ENCODE results near the gene KLRK1. TPM values are rescaled to one million over a fixed set of nuclear protein-coding genes. Genes with fewer than 3 reads are reported as not detected.
"Not testable (repeated sequence)": the region's sequence is repeated elsewhere in the genome, so short reads cannot be mapped to it uniquely, and the experiment has no call there.

Gene KLRK1
- polyA plus RNA-seq, 1 experiment = not detected

DNA sequence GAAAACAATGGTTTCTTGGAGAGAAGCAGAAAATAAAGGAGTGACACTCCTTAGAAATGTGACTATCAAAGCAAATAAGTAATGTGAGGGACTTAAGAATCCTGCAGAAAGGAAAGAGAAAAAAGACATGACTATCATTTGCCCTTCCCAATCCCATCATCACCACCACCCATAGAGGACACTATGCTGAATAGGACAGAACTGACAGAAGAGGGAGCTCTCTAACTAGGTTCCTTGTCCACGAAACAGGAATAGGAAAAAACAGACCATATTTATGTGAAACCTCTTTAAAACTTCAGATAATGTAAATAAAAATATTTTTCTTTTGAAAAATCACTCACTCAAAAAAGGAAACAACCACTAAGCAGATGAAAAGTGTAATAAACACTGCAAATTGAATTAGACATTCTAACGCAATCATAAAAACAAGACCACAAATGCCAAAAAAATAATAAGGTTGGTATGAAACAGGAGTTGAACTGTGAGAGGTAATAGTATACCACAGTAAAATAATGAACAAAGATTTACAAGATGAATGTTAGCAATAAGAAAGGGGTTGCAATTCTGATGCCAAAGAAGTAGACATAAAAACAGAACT, 58.1 kb downstream of the KLRK1 start:
- TF ChIP-seq CTCF (IDR thresholded peaks at IDR 0.05; ENCODE audit: insufficient read depth, low read depth, low read length) = peak; percentile 81
- CTCF ChIA-PET = interaction anchor here (0.9 to 2.6 kb wide), 6 partner anchors 10 to 868 kb away, joined by 3 to 15 read pairs (median 4); no protein-coding TSS in a partner anchor
- no peak for DNase-seq (ENCODE audit: low read depth)
- Histone ChIP-seq H3K36me3 (ENCODE audit: control insufficient read depth, insufficient read depth, low read length) (no peaks in the 10 kb centered on the region), H3K4me3 (ENCODE audit: low read depth, low read length) (no peak overlapping the region), H3K27me3 (ENCODE audit: control insufficient read depth, insufficient read depth, low read length) (no peaks in the 10 kb centered on the region; the same call in 1 of the 2 replicates)
- POLR2A ChIA-PET = no interaction called here

- H3K4me3 ChIP-seq (ENCODE audit: low read depth, low read length); H3K36me3 ChIP-seq (ENCODE audit: control insufficient read depth, insufficient read depth, low read length); DNase-seq (ENCODE audit: low read depth); POLR2A ChIA-PET; H3K27me3 ChIP-seq (ENCODE audit: control insufficient read depth, insufficient read depth, low read length): not testable (repeated sequence)
- CTCF ChIA-PET = interaction anchor here (2.6 kb wide), 1 partner anchor 37 kb away, joined by 9 read pairs; no protein-coding TSS in a partner anchor
Measured at GRCh38 chr12:10328691-10329090, 61.1 kb downstream of the KLRK1 start.

Other genes with a start within 250 kb of the KLRK1 start
- gene OLR1, start 217.9 kb downstream of the KLRK1 start, polyA plus RNA-seq (2011; rRNA removed) = 6.9 and 9.1 TPM in 2 replicates
- gene TMEM52B, start 211.0 kb downstream of the KLRK1 start, polyA plus RNA-seq (2011; rRNA removed) = 0.85 and 1.4 TPM in 2 replicates
- gene GABARAPL1, start 177.2 kb downstream of the KLRK1 start, polyA plus RNA-seq (2011; rRNA removed) = 192 and 275 TPM in 2 replicates
- 0.13 and 0.74 TPM in 2 replicates for gene KLRD1, start 82.2 kb downstream of the KLRK1 start, polyA plus RNA-seq (2011; rRNA removed)
- not detected in 2 replicates for gene KLRC4, start 19.7 kb upstream of the KLRK1 start, polyA plus RNA-seq (2011; rRNA removed)
- not detected in 2 replicates for gene KLRC3, start 30.6 kb upstream of the KLRK1 start, polyA plus RNA-seq (2011; rRNA removed)
- gene KLRC2, start 46.0 kb upstream of the KLRK1 start, polyA plus RNA-seq (2011; rRNA removed) = not detected in 2 replicates
- gene KLRC1, start 63.3 kb upstream of the KLRK1 start, polyA plus RNA-seq (2011; rRNA removed) = not detected in 2 replicates
- gene EIF2S3B, start 115.8 kb upstream of the KLRK1 start, polyA plus RNA-seq (2011; rRNA removed) = 0.65 and 0.66 TPM in 2 replicates
- 10.0 and 24.6 TPM in 2 replicates for gene MAGOHB, start 223.6 kb upstream of the KLRK1 start, polyA plus RNA-seq (2011; rRNA removed)